PC-3 (cell line): ENCODE results near the gene SRCAP.

ENCODE experiments used
- EZH2 ChIP-seq: fragments of 300-600 bp; sonication (generic); IDR thresholded peaks from one replicate; pipeline ENCODE4 v1.6.1; 2017; ENCODE audit warnings: antibody characterized with exemption, mild to moderate bottlenecking, low read length; ENCODE audit not compliant: unreplicated experiment
- EZH2phosphoT487 ChIP-seq: fragments of 300-600 bp; sonication (generic); IDR thresholded peaks from 2 replicates; pipeline ENCODE4 v1.6.1; 2018; ENCODE audit warnings: mild to moderate bottlenecking, antibody characterized with exemption, low read length, borderline replicate concordance
- TF ChIP-seq, protein P1 (sequence below): fragments of 300-600 bp; sonication (generic); conservative IDR thresholded peaks from 2 replicates; pipeline ENCODE4 v1.5.1; 2017; ENCODE audit warnings: antibody characterized with exemption, low read depth, mild to moderate bottlenecking, low read length

DNA sequence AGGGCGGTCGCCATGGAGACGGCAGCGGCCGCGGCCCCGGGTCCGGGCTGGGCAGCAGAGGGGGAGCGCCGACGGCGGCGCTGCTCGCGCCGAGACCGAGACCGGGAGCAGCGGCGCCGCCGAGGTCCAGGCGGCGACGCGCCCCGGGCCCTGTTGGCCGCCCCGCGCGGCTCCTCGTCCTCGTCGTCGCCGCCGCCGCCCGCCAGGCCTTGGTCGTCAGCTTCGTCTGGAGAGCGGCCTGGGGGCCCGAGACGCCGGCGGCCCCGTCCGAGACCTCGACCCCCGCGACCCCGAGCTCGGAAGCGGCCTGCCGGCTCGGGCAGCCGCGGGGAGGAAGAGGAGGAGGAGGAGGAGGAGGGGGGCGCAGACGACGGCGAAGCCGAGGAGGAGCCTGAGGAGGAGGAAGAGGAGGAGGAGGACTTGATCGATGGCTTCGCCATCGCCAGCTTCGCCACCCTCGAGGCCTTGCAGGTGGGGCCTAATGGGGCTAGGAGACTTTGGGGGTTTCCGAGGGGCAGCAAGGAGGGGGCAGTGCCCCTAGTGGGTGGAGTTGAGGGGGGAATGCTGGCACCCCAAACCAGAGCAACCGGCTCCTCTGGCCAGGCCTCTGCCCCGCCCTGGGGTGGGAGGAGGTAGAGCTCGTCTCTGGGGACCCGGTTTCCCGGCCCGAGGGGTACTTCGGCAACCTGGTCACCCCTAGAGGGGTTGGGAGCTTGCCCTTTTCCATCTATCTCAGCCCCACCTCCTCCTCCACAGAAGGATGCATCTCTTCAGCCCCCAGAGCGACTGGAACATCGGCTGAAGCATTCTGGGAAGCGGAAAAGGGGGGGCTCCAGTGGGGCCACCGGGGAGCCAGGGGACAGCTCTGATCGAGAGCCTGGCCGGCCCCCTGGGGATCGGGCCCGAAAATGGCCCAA is 39.2 kb upstream of the SRCAP start:
- TF ChIP-seq EZH2phosphoT487 (no peak), EZH2 (no peak)
- TF ChIP-seq, protein P1, sequence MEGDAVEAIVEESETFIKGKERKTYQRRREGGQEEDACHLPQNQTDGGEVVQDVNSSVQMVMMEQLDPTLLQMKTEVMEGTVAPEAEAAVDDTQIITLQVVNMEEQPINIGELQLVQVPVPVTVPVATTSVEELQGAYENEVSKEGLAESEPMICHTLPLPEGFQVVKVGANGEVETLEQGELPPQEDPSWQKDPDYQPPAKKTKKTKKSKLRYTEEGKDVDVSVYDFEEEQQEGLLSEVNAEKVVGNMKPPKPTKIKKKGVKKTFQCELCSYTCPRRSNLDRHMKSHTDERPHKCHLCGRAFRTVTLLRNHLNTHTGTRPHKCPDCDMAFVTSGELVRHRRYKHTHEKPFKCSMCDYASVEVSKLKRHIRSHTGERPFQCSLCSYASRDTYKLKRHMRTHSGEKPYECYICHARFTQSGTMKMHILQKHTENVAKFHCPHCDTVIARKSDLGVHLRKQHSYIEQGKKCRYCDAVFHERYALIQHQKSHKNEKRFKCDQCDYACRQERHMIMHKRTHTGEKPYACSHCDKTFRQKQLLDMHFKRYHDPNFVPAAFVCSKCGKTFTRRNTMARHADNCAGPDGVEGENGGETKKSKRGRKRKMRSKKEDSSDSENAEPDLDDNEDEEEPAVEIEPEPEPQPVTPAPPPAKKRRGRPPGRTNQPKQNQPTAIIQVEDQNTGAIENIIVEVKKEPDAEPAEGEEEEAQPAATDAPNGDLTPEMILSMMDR = no peak
